ENCODE data around the gene FUCA1.
"Not testable (repeated sequence)": the region's sequence is repeated elsewhere in the genome, so short reads cannot be mapped to it uniquely, and the experiment has no call there.

The FUCA1 gene

DNA sequence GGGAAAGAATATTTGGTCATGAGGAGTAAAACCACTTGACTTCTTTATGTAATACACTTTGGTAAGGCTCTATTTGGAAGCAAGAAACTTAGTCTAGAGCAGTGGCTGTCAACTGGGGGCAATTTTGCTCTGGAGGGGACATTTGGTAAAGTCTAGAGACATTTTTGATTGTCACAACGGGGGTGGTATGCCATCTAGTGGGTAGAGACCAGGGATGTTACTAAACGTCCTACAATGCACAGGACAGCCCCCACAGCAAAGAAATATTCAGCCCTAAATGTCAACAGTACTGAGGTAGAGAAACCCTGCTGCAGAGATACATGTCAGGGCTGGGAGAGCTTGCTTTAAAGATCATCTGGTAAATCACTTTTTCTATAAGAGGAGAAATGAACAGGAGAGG, 13.5 kb downstream of the FUCA1 start:
- H3K36me3 Mint-ChIP-seq (ENCODE audit: low read depth), result peaks cover 12% of the 10 kb centered on the region
- no peaks in the 10 kb centered on the region for H3K4me1 Mint-ChIP-seq
- H3K27ac Mint-ChIP-seq, result no peak overlapping the region
- no peak overlapping the region for H3K4me3 Mint-ChIP-seq
- H3K9me3 Mint-ChIP-seq, result peaks cover 15% of the 10 kb centered on the region
- H3K27me3 Mint-ChIP-seq (ENCODE audit: low read depth, poor library complexity), result no peaks in the 10 kb centered on the region
- DNase-seq, result no peak
- no peak for TF ChIP-seq CTCF (IDR thresholded peaks at IDR 0.05)

DNA sequence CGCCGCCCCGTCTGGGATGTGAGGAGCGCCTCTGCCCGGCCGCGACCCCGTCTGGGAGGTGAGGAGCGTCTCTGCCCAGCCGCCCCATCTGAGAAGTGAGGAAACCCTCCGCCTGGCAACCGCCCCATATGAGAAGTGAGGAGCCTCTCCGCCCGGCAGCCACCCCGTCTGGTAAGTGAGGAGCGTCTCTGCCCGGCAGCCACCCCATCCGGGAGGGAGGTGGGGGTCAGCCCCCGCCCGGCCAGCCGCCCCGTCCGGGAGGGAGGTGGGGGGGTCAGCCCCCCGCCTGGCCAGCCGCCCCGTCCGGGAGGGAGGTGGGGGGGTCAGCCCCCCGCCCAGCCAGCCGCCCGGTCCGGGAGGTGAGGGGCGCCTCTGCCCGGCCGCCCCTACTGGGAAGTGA, 15.0 kb downstream of the FUCA1 start:
- not testable (repeated sequence) for H3K4me3 Mint-ChIP-seq; H3K27ac Mint-ChIP-seq; H3K27me3 Mint-ChIP-seq (ENCODE audit: low read depth, poor library complexity); DNase-seq; H3K4me1 Mint-ChIP-seq
- Mint-ChIP-seq H3K9me3 (peaks cover 20% of the 10 kb centered on the region), H3K36me3 (ENCODE audit: low read depth) (peaks cover 15% of the 10 kb centered on the region)

DNA sequence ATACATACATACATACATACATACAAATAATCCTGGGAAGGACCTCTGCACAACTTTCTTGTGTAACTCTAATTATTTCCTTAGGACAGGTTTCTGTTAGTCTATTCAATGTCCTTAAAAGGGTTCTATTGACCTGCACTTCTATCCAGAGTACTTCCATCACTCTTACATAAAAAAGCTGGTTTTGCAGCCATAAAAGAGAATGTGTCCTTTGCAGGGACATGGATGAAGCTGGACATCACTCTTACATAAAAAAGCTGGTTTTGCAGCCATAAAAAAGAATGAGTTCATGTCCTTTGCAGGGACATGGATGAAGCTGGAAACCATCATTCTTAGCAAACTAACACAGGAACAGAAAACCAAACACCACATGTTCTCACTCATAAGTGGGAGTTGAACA, 16.7 kb downstream of the FUCA1 start:
- H3K27ac Mint-ChIP-seq; H3K4me3 Mint-ChIP-seq; DNase-seq; H3K4me1 Mint-ChIP-seq; H3K27me3 Mint-ChIP-seq (ENCODE audit: low read depth, poor library complexity): not testable (repeated sequence)
- Mint-ChIP-seq H3K9me3 (peaks cover 33% of the 10 kb centered on the region), H3K36me3 (ENCODE audit: low read depth) (peaks cover 27% of the 10 kb centered on the region)

- H3K27ac Mint-ChIP-seq, result no peak overlapping the region
Observed at GRCh38 chr1:23848673-23849616, 19.1 kb downstream of the FUCA1 start.

GRCh38 chr1:23847482-23848095, 20.5 kb downstream of the FUCA1 start:
- peaks cover 17% of the 10 kb centered on the region for H3K36me3 Mint-ChIP-seq (ENCODE audit: low read depth)
- H3K9me3 Mint-ChIP-seq, result peaks cover 23% of the 10 kb centered on the region
- H3K4me1 Mint-ChIP-seq, DNase-seq, H3K4me3 Mint-ChIP-seq, H3K27ac Mint-ChIP-seq: not testable (repeated sequence)
- peaks cover 13% of the 10 kb centered on the region for H3K27me3 Mint-ChIP-seq (ENCODE audit: low read depth, poor library complexity)

More at GRCh38 chr1:23848673-23849616, 19.1 kb downstream of the FUCA1 start:
- Mint-ChIP-seq H3K4me1 (no peaks in the 10 kb centered on the region), H3K36me3 (ENCODE audit: low read depth) (peaks cover 21% of the 10 kb centered on the region), H3K9me3 (peaks cover 27% of the 10 kb centered on the region), H3K27me3 (ENCODE audit: low read depth, poor library complexity) (peaks cover under 1% of the 10 kb centered on the region), H3K4me3 (no peak overlapping the region)
- TF ChIP-seq CTCF (IDR thresholded peaks at IDR 0.05), result no peak
- DNase-seq, result no peak

DNA sequence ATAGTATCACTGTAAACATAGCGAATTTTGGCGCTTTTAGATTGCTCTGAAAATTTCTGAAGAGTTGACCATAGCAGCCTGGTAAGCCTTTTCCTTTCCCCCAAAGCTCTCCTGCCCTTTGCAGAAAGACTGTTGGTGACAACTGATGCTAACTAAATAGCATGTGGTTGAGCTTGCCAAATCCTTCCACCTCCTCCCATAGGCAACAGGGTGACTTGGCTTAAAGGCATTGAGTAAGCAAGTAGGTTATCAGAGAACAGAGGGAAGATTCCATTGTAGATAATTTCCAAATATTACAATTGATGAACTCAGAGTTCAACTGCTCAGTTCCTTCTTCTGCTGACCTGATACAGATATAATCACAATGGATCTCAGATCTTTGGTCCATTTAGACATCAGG, 22.9 kb downstream of the FUCA1 start:
- Mint-ChIP-seq H3K27me3 (ENCODE audit: low read depth, poor library complexity) (peaks cover 34% of the 10 kb centered on the region), H3K27ac (no peak overlapping the region), H3K36me3 (ENCODE audit: low read depth) (peaks cover 17% of the 10 kb centered on the region), H3K9me3 (peaks cover 18% of the 10 kb centered on the region), H3K4me1 (no peaks in the 10 kb centered on the region), H3K4me3 (no peak overlapping the region)
- DNase-seq, result no peak
- TF ChIP-seq CTCF (IDR thresholded peaks at IDR 0.05), result no peak

DNA sequence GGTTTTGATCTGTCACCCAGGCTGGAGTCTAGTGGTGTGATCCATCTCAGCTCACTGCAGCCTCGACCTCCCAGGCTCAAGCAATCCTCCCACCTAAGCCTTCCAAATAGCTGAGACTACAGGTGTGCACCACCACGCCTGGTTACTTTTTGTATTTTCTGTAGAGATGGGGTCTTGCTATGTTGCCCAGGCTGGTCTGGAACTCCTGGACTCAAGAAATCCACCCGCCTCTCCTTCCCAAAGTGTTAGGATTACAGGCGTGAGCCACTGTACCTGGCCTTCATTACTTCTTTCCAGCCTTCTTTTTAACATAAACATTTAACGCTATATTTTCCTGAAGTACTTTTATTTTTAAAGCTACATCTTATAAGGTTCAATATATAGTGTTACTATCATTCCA, 24.4 kb downstream of the FUCA1 start:
- Mint-ChIP-seq H3K27me3 (ENCODE audit: low read depth, poor library complexity) (peaks cover 35% of the 10 kb centered on the region), H3K9me3 (peaks cover 18% of the 10 kb centered on the region), H3K4me3 (no peak overlapping the region), H3K4me1 (peaks cover 1% of the 10 kb centered on the region), H3K27ac (no peak overlapping the region), H3K36me3 (ENCODE audit: low read depth) (peaks cover 17% of the 10 kb centered on the region)
- no peak for DNase-seq
- no peak for TF ChIP-seq CTCF (IDR thresholded peaks at IDR 0.05)
